Epithelial cell of esophagus (primary cell): Measurements from ENCODE around the gene TSHR.

ENCODE experiments used
- DNase-seq: peaks from one replicate; pipeline ENCODE4 v3.0.0; 2010; ENCODE audit warnings: low read depth
- H3K4me3 ChIP-seq: 2 replicates; pipeline ENCODE4 v1.5.1; 2011; ENCODE audit warnings: mild to moderate bottlenecking, low read length, control low read depth
- TF ChIP-seq, protein P1 (sequence below): IDR thresholded peaks from 2 replicates; pipeline ENCODE4 v1.5.1; 2011; ENCODE audit warnings: low read depth, mild to moderate bottlenecking, low read length, control low read depth, inconsistent platforms; ENCODE audit not compliant: insufficient read depth; ENCODE audit errors: missing control alignments

Gene TSHR

DNA sequence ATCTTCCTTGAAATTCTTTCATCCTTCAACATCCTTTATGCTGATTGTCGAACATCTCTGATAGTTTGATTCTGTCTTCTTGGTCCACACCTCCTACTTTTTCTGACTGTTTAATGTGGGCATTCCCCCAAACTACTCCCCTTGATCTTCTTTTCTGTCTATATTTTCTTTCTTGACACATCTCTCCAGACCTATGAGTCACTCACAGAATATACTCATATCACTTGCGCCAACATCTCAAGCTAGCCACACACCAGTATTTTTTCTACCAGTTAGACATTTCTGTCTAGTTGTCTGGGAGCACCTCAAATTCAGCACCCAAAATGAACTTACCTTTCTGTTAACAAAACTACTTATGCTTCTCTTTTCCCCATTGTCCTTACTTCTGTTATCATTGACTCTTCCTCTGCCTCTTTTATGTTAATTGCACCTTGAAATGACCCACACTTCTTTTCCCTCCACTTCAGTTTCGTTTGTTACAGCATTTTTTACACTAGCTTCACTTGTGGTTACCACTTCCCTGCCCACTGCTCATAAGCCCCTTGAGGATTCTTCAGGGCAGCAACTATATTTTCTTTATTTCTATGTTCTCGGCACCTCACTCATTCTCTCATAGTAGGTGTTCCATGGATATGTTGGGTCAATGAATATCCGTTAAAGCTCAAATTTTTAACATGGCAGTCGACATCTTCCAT is 33.5 kb downstream of the TSHR start:
- TF ChIP-seq, protein P1, sequence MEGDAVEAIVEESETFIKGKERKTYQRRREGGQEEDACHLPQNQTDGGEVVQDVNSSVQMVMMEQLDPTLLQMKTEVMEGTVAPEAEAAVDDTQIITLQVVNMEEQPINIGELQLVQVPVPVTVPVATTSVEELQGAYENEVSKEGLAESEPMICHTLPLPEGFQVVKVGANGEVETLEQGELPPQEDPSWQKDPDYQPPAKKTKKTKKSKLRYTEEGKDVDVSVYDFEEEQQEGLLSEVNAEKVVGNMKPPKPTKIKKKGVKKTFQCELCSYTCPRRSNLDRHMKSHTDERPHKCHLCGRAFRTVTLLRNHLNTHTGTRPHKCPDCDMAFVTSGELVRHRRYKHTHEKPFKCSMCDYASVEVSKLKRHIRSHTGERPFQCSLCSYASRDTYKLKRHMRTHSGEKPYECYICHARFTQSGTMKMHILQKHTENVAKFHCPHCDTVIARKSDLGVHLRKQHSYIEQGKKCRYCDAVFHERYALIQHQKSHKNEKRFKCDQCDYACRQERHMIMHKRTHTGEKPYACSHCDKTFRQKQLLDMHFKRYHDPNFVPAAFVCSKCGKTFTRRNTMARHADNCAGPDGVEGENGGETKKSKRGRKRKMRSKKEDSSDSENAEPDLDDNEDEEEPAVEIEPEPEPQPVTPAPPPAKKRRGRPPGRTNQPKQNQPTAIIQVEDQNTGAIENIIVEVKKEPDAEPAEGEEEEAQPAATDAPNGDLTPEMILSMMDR = no peak
- peak; percentile 24 for DNase-seq
- H3K4me3 ChIP-seq = no peak overlapping the region

DNA sequence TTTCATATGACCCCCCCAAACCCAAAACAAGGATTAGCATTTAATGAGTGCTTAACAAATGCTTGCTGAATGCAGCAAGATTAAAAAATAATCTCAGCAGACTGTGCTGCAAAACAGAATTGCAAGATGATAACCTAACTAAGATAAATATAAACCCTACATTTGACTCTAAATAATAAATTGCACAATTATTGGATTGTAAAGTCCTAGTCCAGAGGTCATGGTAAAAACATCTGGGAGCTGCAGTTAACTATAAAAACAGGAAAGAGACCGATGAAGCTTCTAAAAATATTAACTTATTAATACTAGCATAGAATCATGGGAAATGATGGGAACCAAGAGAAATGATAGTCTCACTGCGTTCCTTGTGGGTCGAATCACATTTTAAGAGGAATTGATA is 37.2 kb downstream of the TSHR start:
- no peak for DNase-seq
- TF ChIP-seq, protein P1 = no peak
- H3K4me3 ChIP-seq = no peak overlapping the region

DNA sequence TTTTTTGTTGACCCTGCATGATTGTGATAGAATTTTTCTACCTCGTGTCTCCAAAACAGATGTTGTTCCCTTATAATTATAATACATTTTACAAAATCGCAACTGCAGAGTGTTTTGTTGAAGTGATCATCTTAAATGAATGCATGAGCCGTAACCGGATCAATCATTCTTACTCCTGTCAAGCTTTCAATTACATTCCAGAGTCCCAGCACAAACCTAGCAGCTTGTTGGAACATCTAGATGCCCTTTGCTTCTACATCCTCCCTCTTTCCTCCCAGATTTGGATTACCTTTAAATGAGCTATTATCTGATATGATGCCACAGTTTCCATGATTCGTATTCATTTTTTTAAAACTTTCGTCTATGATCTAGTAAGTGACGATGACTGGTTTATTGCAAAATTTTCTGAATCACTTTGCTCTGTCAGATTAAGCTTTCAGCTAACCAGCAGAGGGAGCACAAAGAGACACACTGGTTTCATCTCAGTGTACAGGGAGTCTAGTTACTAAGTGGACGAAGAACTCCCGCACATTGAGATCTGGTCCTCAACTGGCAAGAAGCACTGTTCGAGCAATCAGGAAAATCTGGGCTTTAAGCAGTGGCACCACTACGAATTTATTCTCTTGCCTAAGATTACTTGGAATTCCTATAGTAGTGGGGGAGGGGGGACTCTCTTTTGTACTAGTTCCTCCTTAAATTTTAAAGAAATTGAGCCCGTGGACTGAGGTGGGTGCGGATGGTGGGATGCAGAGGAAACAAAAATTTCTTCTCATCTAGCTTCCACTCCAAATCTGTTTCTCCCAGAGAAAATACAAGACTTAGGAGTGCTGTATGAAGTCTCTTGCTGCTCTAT is 40.9 kb downstream of the TSHR start:
- peak; percentile 90 for DNase-seq
- TF ChIP-seq, protein P1 = peak; percentile 81
- H3K4me3 ChIP-seq = no peak overlapping the region

DNA sequence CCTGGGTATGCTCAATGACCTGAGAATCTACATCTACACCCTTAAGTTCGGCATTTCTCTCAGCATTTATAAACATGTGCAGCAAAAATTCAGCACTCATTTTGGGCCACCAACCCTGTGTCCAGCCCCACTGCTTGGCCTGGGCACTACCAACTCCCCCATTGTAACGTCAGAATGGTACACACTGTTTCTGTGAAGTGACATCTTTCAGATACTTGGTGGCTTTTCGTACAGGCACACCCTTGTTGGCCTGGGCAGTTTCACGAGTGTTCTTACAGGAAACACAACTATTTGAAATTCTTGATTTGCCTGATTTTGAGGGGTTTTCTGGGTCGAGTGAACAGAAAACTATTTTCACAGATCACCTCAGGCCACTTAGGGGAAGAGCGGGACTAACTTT is 46.0 kb downstream of the TSHR start:
- H3K4me3 ChIP-seq = no peak overlapping the region
- TF ChIP-seq, protein P1 = no peak
- no peak for DNase-seq

DNA sequence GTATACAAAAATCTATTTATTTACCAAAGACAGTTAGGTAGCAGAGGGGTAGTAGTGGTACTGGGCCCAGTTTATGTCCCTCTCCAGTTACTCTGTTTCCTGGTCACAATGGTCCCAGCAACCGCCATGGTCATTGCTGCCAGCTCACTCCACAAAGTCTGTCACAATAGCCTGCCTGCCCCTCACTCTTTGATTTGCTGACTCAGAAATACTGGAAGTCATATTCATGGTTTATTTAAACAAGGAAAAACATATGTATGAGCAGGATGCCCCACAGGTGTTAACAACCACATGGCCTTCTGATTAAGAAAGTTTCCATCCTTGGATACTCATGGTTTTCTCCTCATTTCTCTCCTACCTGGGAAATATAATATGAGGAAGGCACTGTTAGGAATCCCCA is 49.2 kb downstream of the TSHR start:
- TF ChIP-seq, protein P1 = no peak
- H3K4me3 ChIP-seq = no peak overlapping the region
- no peak for DNase-seq

DNA sequence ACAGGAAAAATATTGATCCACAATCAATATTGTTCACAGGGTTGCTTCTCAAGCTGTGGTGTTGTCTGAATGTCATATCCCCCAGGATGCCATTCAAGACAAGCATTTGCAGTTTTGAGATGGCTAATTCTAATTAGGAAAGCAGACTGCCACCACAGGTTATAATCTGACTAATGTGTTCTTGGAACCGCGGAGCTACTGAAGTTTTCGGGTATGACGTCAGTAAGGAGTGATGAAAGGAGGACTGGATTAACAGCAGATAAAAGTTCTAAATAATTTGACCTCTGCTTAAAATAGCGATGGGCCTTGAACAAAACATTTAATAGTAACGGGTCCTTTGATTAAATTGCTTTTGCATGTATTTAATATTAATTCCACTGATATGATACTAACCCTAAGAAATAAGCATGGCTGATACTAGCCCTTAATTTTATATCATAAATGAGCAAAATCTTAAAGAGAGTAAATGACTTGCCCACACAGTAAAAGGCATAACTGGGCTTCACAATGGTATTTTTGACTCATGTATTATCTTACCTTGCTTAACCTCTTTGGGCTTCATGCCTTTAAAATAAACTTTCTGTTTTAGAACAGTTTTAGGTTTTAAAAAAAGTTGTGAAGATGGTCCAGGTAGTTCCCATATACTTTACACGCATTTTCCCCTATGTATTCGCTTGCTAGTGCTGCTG is 50.3 kb downstream of the TSHR start:
- no peak overlapping the region for H3K4me3 ChIP-seq
- DNase-seq = no peak
- TF ChIP-seq, protein P1 = no peak
